ENCODE measurements around the gene IGDCC3.

Gene IGDCC3

GRCh38 chr15:65338823-65339222 lies 39.0 kb downstream of the IGDCC3 start:
- no peak for DNase-seq

GRCh38 chr15:65338366-65338765 lies 39.4 kb downstream of the IGDCC3 start:
- DNase-seq: no peak

GRCh38 chr15:65337436-65338070 lies 40.2 kb downstream of the IGDCC3 start:
- DNase-seq: no peak

- DNase-seq: no peak
Measured at GRCh38 chr15:65336493-65337435, 41.0 kb downstream of the IGDCC3 start.

- DNase-seq: no peak
Measured at GRCh38 chr15:65335278-65336055, 42.3 kb downstream of the IGDCC3 start.

GRCh38 chr15:65334586-65335231 lies 43.1 kb downstream of the IGDCC3 start:
- DNase-seq: no peak

- no peak for DNase-seq
Measured at GRCh38 chr15:65333856-65334255, 43.9 kb downstream of the IGDCC3 start.

- DNase-seq: no peak
Measured at GRCh38 chr15:65333148-65333820, 44.5 kb downstream of the IGDCC3 start.

GRCh38 chr15:65332391-65333147 lies 45.2 kb downstream of the IGDCC3 start:
- no peak for DNase-seq

- no peak for DNase-seq
Measured at GRCh38 chr15:65331811-65332210, 46.0 kb downstream of the IGDCC3 start.

- no peak for DNase-seq
Measured at GRCh38 chr15:65330934-65331645, 46.7 kb downstream of the IGDCC3 start.

GRCh38 chr15:65329984-65330735 lies 47.6 kb downstream of the IGDCC3 start:
- no peak for DNase-seq

GRCh38 chr15:65329288-65329983 lies 48.4 kb downstream of the IGDCC3 start:
- no peak for DNase-seq

GRCh38 chr15:65328506-65329287 lies 49.1 kb downstream of the IGDCC3 start:
- DNase-seq: no peak

- no peak for DNase-seq
Measured at GRCh38 chr15:65327651-65328393, 50.0 kb downstream of the IGDCC3 start.

GRCh38 chr15:65326818-65327217 lies 51.0 kb downstream of the IGDCC3 start:
- no peak for DNase-seq

- no peak for DNase-seq
Measured at GRCh38 chr15:65326117-65326526, 51.7 kb downstream of the IGDCC3 start.

GRCh38 chr15:65323071-65323511 lies 54.7 kb downstream of the IGDCC3 start:
- peak; percentile 34 to 92 for DNase-seq
